HL-60/S4 treated with retinoic acid at 250 ng/mL for 4 days and 3 days (cell line): ENCODE measurements around the gene KIF1A.

Source experiments
- in situ Hi-C: fragments of 300-500 bp; cut with MboI; formaldehyde crosslinking; loops from 2 replicates; pipeline ENCODE4 v1.7.0; 2022; ENCODE audit warnings: low sequenced_read_pairs

Gene KIF1A

GRCh38 chr2:240821429-240821778, 1.4 kb upstream of the KIF1A start:
- in situ Hi-C loops: no loop called here

GRCh38 chr2:240820607-240821428, 799 bp upstream of the KIF1A start:
- in situ Hi-C loops: no loop called here

- in situ Hi-C loops: no loop called here
Measured at GRCh38 chr2:240819126-240819857, 727 bp downstream of the KIF1A start.

GRCh38 chr2:240818293-240819125, 1.5 kb downstream of the KIF1A start:
- in situ Hi-C loops: no loop called here

GRCh38 chr2:240817496-240818292, 2.3 kb downstream of the KIF1A start:
- in situ Hi-C loops: no loop called here

GRCh38 chr2:240816584-240817495, 3.2 kb downstream of the KIF1A start:
- in situ Hi-C loops: no loop called here

- in situ Hi-C loops: no loop called here
Measured at GRCh38 chr2:240815761-240816583, 4.0 kb downstream of the KIF1A start.

GRCh38 chr2:240814946-240815760, 4.9 kb downstream of the KIF1A start:
- in situ Hi-C loops: no loop called here

GRCh38 chr2:240814280-240814679, 5.7 kb downstream of the KIF1A start:
- in situ Hi-C loops: no loop called here

- in situ Hi-C loops: no loop called here
Measured at GRCh38 chr2:240813231-240813921, 6.6 kb downstream of the KIF1A start.

GRCh38 chr2:240812721-240813120, 7.3 kb downstream of the KIF1A start:
- in situ Hi-C loops: no loop called here

- in situ Hi-C loops: no loop called here
Measured at GRCh38 chr2:240812301-240812680, 7.7 kb downstream of the KIF1A start.

- in situ Hi-C loops: no loop called here
Measured at GRCh38 chr2:240811346-240812300, 8.4 kb downstream of the KIF1A start.

GRCh38 chr2:240810621-240811020, 9.4 kb downstream of the KIF1A start:
- in situ Hi-C loops: no loop called here

- in situ Hi-C loops: no loop called here
Measured at GRCh38 chr2:240810199-240810598, 9.8 kb downstream of the KIF1A start.

GRCh38 chr2:240809276-240809675, 10.7 kb downstream of the KIF1A start:
- in situ Hi-C loops: no loop called here
